ENCODE results near the gene ATP5IF1.

The ATP5IF1 gene

DNA sequence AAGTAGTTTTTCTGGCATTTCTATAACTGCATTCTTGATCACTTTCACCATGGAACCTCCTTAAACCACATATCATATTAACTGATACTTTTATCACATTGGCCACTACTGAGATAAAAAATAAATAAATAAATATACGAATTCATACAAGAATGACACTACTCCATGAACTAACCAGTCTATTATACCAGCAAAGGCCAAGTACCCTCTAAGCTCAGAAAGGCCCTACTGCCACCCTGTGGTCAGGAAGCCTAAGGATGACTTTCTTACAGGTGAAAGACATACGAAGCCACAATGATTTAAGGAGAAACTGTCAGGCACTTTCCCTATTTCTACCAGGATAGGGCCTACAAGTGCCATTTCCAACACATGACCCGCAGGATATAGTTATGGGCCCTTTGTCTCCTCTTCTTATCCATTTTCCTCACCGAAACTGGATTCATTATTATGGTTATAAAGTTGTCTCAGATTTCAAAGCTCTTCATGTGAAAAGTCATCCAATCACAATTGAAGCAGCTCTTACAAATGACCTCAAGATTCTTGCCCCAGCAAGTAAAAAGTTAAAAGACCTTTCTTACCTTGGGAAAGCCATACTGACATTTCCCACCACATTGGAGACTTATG lies 27.0 kb upstream of the ATP5IF1 start:
- Histone ChIP-seq H2AFZ (ENCODE audit: low read length) (no peak overlapping the region), H2BK12ac (ENCODE audit: low read length) (no peak overlapping the region), H3K9ac (ENCODE audit: low read depth, low read length, poor library complexity) (no peak overlapping the region), H3K4me3 (ENCODE audit: low read length in 2 of 2) (no peak overlapping the region), H3K18ac (ENCODE audit: low read length) (no peak overlapping the region), H3K4me1 (ENCODE audit: control insufficient read depth in 2 of 2, insufficient read depth in 1 of 2, low read depth in 1 of 2, low read length in 2 of 2) (no peaks in the 10 kb centered on the region), H2AK5ac (ENCODE audit: low read depth, low read length) (no peak overlapping the region), H3K79me1 (ENCODE audit: low read depth, low read length) (no peaks in the 10 kb centered on the region), H3K4ac (ENCODE audit: low read length) (no peak overlapping the region), H2BK120ac (ENCODE audit: low read depth, low read length) (no peak overlapping the region), H4K91ac (ENCODE audit: low read depth, low read length, poor library complexity) (no peak overlapping the region), H3K27me3 (ENCODE audit: control insufficient read depth in 3 of 3, insufficient read depth in 3 of 3, low read depth in 1 of 3, low read length in 3 of 3) (no peaks in the 10 kb centered on the region), H3K9me3 (replicated peaks in 1 of 2; ENCODE audit: control insufficient read depth in 2 of 2, insufficient read depth in 1 of 2, low read depth in 1 of 2, low read length in 2 of 2) (no peaks in the 10 kb centered on the region), H3K14ac (ENCODE audit: low read length) (no peak overlapping the region), H3K27ac (replicated peaks; ENCODE audit: low read length) (no peak overlapping the region), H3K4me2 (ENCODE audit: insufficient read depth, low read length, poor library complexity, severe bottlenecking) (no peak overlapping the region), H4K8ac (ENCODE audit: low read depth, low read length) (no peak overlapping the region), H3K23ac (ENCODE audit: low read depth, low read length, poor library complexity) (no peak overlapping the region), H2BK5ac (ENCODE audit: low read length) (no peak overlapping the region), H3K36me3 (replicated peaks in 1 of 2; ENCODE audit: control insufficient read depth in 2 of 2, insufficient read depth in 2 of 2, low read length in 2 of 2) (peaks cover 15 to 91% of the 10 kb centered on the region in 2 donors), H2BK15ac (ENCODE audit: low read length) (no peak overlapping the region)
- DNase-seq (ENCODE audit: low spot score), result no peak
- no CpG with 5 or more reads among the region's 4 CpGs for WGBS, 2 donors (ENCODE audit: extremely low coverage in 2 of 2, insufficient read length in 2 of 2, insufficient replicate concordance in 1 of 2)

DNA sequence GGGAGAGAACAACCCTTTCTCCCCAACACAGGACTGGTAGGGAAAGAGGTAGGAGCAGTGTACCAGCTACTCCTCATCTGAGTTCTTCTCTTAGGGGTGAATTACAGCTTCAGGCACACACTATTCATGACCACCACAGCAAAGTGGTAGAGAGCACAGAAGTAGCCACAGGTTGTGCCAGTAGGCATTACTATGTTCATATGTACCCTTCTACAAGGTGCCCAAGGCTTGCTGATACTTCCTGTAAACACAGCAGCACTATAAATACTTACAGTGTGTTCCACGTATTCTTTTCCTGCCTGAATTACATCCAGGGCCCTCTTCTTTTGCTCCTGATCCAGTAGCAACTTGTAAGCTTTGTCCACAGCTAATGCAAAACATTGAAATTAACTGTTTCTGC lies 26.2 kb upstream of the ATP5IF1 start:
- DNase-seq (ENCODE audit: low spot score), result no peak
- no peak overlapping the region for H2BK15ac ChIP-seq (ENCODE audit: low read length)
- H3K36me3 ChIP-seq (replicated peaks in 1 of 2; ENCODE audit: control insufficient read depth in 2 of 2, insufficient read depth in 2 of 2, low read length in 2 of 2), result peaks cover 11 to 91% of the 10 kb centered on the region in 2 donors
- no peaks in the 10 kb centered on the region for H3K9me3 ChIP-seq (replicated peaks in 1 of 2; ENCODE audit: control insufficient read depth in 2 of 2, insufficient read depth in 1 of 2, low read depth in 1 of 2, low read length in 2 of 2)
- H3K27me3 ChIP-seq (ENCODE audit: control insufficient read depth in 3 of 3, insufficient read depth in 3 of 3, low read depth in 1 of 3, low read length in 3 of 3), result no peaks in the 10 kb centered on the region
- H3K9ac ChIP-seq (ENCODE audit: low read depth, low read length, poor library complexity), result no peak overlapping the region
- H3K4me2 ChIP-seq (ENCODE audit: insufficient read depth, low read length, poor library complexity, severe bottlenecking), result no peak overlapping the region
- no peak overlapping the region for H3K14ac ChIP-seq (ENCODE audit: low read length)
- no peak overlapping the region for H3K4me3 ChIP-seq (ENCODE audit: low read length in 2 of 2)
- H3K23ac ChIP-seq (ENCODE audit: low read depth, low read length, poor library complexity), result no peak overlapping the region
- H3K27ac ChIP-seq (replicated peaks; ENCODE audit: low read length), result no peak overlapping the region
- H2BK12ac ChIP-seq (ENCODE audit: low read length), result no peak overlapping the region
- H4K8ac ChIP-seq (ENCODE audit: low read depth, low read length), result no peak overlapping the region
- H2AFZ ChIP-seq (ENCODE audit: low read length), result no peak overlapping the region
- no peaks in the 10 kb centered on the region for H3K79me1 ChIP-seq (ENCODE audit: low read depth, low read length)
- no peak overlapping the region for H2BK5ac ChIP-seq (ENCODE audit: low read length)
- no peaks in the 10 kb centered on the region for H3K4me1 ChIP-seq (ENCODE audit: control insufficient read depth in 2 of 2, insufficient read depth in 1 of 2, low read depth in 1 of 2, low read length in 2 of 2)
- no peak overlapping the region for H3K4ac ChIP-seq (ENCODE audit: low read length)
- no peak overlapping the region for H2AK5ac ChIP-seq (ENCODE audit: low read depth, low read length)
- no peak overlapping the region for H2BK120ac ChIP-seq (ENCODE audit: low read depth, low read length)
- WGBS, 2 donors (ENCODE audit: extremely low coverage in 2 of 2, insufficient read length in 2 of 2, insufficient replicate concordance in 1 of 2), result no CpG with 5 or more reads among the region's 1 CpG
- no peak overlapping the region for H4K91ac ChIP-seq (ENCODE audit: low read depth, low read length, poor library complexity)
- no peak overlapping the region for H3K18ac ChIP-seq (ENCODE audit: low read length)

DNA sequence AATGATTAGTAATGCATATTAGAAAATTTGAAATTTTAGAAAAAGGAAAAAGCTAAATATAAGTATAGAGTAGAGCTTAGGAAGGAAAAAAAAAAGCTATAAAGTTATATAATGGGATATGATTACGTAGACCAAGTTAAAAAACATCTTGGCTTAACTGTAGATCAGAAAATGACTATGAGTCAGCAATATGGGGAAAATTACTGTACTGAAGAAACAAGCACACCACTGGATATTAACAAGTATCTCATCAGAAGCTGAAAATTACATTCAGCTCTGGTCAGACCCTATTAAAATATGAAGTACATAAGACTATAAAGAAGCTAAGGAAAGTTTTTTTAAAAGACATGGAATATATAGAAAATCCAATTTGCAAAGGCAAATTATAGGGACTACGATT lies 22.6 kb upstream of the ATP5IF1 start:
- no peak overlapping the region for H2BK120ac ChIP-seq (ENCODE audit: low read depth, low read length)
- H2BK15ac ChIP-seq (ENCODE audit: low read length), result no peak overlapping the region
- no peak overlapping the region for H2AFZ ChIP-seq (ENCODE audit: low read length)
- no peak overlapping the region for H4K91ac ChIP-seq (ENCODE audit: low read depth, low read length, poor library complexity)
- no peak overlapping the region for H2BK5ac ChIP-seq (ENCODE audit: low read length)
- peaks cover 11 to 77% of the 10 kb centered on the region in 2 donors for H3K36me3 ChIP-seq (replicated peaks in 1 of 2; ENCODE audit: control insufficient read depth in 2 of 2, insufficient read depth in 2 of 2, low read length in 2 of 2)
- H3K4me2 ChIP-seq (ENCODE audit: insufficient read depth, low read length, poor library complexity, severe bottlenecking), result no peak overlapping the region
- no peak overlapping the region for H2BK12ac ChIP-seq (ENCODE audit: low read length)
- no peak overlapping the region for H3K9ac ChIP-seq (ENCODE audit: low read depth, low read length, poor library complexity)
- H3K14ac ChIP-seq (ENCODE audit: low read length), result no peak overlapping the region
- no peaks in the 10 kb centered on the region for H3K79me1 ChIP-seq (ENCODE audit: low read depth, low read length)
- no peak overlapping the region for H3K4ac ChIP-seq (ENCODE audit: low read length)
- no peak overlapping the region for H2AK5ac ChIP-seq (ENCODE audit: low read depth, low read length)
- H3K23ac ChIP-seq (ENCODE audit: low read depth, low read length, poor library complexity), result no peak overlapping the region
- H4K8ac ChIP-seq (ENCODE audit: low read depth, low read length), result no peak overlapping the region
- no peaks in the 10 kb centered on the region for H3K4me1 ChIP-seq (ENCODE audit: control insufficient read depth in 2 of 2, insufficient read depth in 1 of 2, low read depth in 1 of 2, low read length in 2 of 2)
- H3K27ac ChIP-seq (replicated peaks; ENCODE audit: low read length), result no peak overlapping the region
- H3K27me3 ChIP-seq (ENCODE audit: control insufficient read depth in 3 of 3, insufficient read depth in 3 of 3, low read depth in 1 of 3, low read length in 3 of 3), result no peaks in the 10 kb centered on the region
- DNase-seq (ENCODE audit: low spot score), result no peak
- H3K9me3 ChIP-seq (replicated peaks in 1 of 2; ENCODE audit: control insufficient read depth in 2 of 2, insufficient read depth in 1 of 2, low read depth in 1 of 2, low read length in 2 of 2), result no peaks in the 10 kb centered on the region
- WGBS, 2 donors (ENCODE audit: extremely low coverage in 2 of 2, insufficient read length in 2 of 2, insufficient replicate concordance in 1 of 2), result no CpG with 5 or more reads among the region's 2 CpGs
- no peak overlapping the region for H3K18ac ChIP-seq (ENCODE audit: low read length)
- H3K4me3 ChIP-seq (ENCODE audit: low read length in 2 of 2), result no peak overlapping the region

DNA sequence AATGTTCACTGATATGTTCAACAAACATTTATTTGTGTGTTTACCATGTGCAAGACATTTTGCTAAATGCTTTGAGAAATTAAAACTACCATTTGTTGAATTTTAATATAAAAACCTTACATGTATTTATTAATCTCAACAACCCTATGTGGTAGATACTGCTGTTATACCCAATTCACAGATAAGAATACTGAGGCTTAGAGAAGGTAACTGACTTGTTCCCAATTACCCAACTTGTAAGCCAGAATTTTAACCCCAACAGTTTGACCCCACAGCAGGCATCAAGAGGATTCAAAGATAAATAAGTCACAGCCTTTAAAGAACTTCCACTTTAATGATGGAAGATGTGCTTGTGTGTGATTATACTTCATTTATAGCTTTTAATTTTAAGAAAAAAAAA lies 6.8 kb upstream of the ATP5IF1 start:
- Histone ChIP-seq H4K91ac (ENCODE audit: low read depth, low read length, poor library complexity) (no peak overlapping the region), H2BK12ac (ENCODE audit: low read length) (no peak overlapping the region), H3K79me1 (ENCODE audit: low read depth, low read length) (peaks cover 4% of the 10 kb centered on the region), H4K8ac (ENCODE audit: low read depth, low read length) (no peak overlapping the region), H3K14ac (ENCODE audit: low read length) (no peak overlapping the region), H2BK15ac (ENCODE audit: low read length) (no peak overlapping the region), H3K9me3 (replicated peaks in 1 of 2; ENCODE audit: control insufficient read depth in 2 of 2, insufficient read depth in 1 of 2, low read depth in 1 of 2, low read length in 2 of 2) (no peaks in the 10 kb centered on the region), H2BK5ac (ENCODE audit: low read length) (no peak overlapping the region), H2AK5ac (ENCODE audit: low read depth, low read length) (no peak overlapping the region), H3K27me3 (ENCODE audit: control insufficient read depth in 3 of 3, insufficient read depth in 3 of 3, low read depth in 1 of 3, low read length in 3 of 3) (no peaks in the 10 kb centered on the region), H3K27ac (replicated peaks; ENCODE audit: low read length) (no peak overlapping the region), H2AFZ (ENCODE audit: low read length) (no peak overlapping the region), H3K9ac (ENCODE audit: low read depth, low read length, poor library complexity) (no peak overlapping the region), H3K4me2 (ENCODE audit: insufficient read depth, low read length, poor library complexity, severe bottlenecking) (no peak overlapping the region), H3K23ac (ENCODE audit: low read depth, low read length, poor library complexity) (no peak overlapping the region), H3K4ac (ENCODE audit: low read length) (no peak overlapping the region), H3K4me3 (ENCODE audit: low read length in 2 of 2) (no peak overlapping the region), H3K36me3 (replicated peaks in 1 of 2; ENCODE audit: control insufficient read depth in 2 of 2, insufficient read depth in 2 of 2, low read length in 2 of 2) (peaks cover 3 to 69% of the 10 kb centered on the region in 2 donors), H3K18ac (ENCODE audit: low read length) (no peak overlapping the region), H2BK120ac (ENCODE audit: low read depth, low read length) (no peak overlapping the region), H3K4me1 (ENCODE audit: control insufficient read depth in 2 of 2, insufficient read depth in 1 of 2, low read depth in 1 of 2, low read length in 2 of 2) (no peaks in the 10 kb centered on the region)
- no peak for DNase-seq (ENCODE audit: low spot score)

Data from neuronal stem cell (in vitro differentiated cells).